Hematopoietic multipotent progenitor cell treated with erythropoietin and hydrocortisone succinate and interleukin-3 and kit ligand, for 8 days (in vitro differentiated cells): ENCODE data around the gene PAPOLA.
A peak's percentile ranks its signal among the peaks of the same experiment; 100 is the strongest.
"Not testable (repeated sequence)": the region's sequence is repeated elsewhere in the genome, so short reads cannot be mapped to it uniquely, and the experiment has no call there.

Experiments
- DNase-seq: peaks from one replicate; pipeline ENCODE4 v3.0.0-alpha.2; 2015

PAPOLA gene

DNA sequence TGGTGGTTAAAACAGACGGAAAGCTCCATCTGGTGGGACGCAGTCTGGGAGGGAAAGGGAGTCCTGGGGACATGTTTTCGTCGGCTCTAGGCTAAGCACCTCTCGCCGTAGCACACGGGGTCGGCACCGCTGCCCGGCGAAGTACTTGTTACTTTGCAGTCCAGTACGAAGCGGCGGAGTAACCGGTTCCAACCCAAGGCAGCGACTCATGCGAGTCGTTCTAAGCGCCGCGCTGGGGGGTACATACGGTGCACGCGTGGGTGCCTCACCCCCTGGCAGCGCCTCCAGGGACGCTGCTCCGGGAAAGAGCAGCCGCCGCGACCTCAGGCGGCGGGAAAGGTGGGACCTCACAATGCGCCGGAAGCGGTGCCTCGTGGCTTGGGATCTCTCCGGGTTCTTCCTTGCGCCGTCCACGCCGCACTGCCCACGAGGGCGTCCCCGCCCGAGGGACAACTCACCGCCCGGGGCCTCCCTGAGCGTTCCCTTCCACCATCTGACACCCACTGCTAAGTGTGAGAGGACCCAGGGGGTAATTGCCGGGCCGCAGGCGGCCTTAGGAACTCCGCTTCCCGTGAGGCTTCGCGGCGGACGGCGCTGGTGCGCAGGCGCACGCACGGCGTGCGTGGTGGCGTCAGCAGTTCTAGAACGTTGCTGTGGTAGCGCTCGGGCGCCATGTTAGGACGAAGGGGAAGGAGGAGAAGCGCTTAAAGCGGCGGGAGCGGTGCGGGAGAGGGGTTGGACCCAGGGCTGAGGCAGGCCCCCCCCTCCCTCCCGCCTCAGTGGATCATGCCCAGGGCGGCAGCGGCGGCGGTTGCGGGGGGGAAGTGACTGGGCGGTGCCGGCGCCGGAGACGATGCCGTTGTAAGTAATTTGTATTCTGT lies at the start of gene PAPOLA:
TSS of gene PAPOLA (plus strand) at position 643 of the 881 bp plus-strand sequence. CDS start at position 854, 211 bp downstream.
- DNase-seq, result peak; percentile 96

GRCh38 chr14:96452684-96453083 lies 49.5 kb upstream of the PAPOLA start:
- DNase-seq, result no peak

- no peak for DNase-seq
These were observed 46.6 kb upstream of the PAPOLA start for GRCh38 chr14:96455588-96455987.

- DNase-seq, result no peak
These were observed 42.3 kb upstream of the PAPOLA start for GRCh38 chr14:96459851-96460250.

- no peak for DNase-seq
These were observed 40.0 kb upstream of the PAPOLA start for GRCh38 chr14:96461950-96462798.

DNA sequence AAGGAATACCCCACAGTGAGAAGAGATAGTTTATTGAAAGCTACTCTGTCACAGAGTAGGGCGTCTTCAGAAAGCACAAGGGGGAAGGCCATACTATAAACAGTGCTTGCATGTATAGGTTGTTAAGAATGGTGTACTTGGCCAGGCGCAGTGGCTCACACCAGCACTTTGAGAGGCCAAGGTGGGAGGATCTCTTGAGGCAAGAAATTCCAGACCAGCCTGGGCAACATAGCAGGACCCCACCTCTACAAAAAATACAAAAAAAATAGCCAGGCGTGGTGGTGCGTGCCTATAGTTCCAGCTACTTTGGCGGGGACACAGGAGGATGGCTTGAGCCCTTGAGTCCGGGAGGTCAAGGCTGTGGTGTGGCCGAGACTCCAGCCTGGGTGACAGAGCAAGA lies 38.0 kb upstream of the PAPOLA start:
- DNase-seq, result no peak

DNA sequence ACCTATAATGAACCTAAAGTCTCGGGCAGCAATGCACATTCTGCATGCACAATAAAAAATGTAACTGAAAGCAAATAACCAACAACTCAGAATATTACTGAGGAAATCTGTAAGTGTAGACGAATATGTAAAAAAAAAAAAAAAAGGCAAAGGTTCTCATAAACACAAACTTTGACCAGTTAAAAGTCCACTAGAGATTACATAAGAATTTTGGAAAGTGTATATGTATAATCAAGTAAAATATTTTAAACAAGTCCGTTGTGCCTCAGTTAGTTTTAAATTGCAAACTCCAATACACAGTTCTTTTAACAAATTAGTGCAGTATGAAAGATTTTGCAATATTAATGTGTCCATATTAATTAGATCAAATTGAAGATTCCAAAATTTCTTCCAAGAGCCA lies 35.3 kb upstream of the PAPOLA start:
- DNase-seq, result no peak

DNA sequence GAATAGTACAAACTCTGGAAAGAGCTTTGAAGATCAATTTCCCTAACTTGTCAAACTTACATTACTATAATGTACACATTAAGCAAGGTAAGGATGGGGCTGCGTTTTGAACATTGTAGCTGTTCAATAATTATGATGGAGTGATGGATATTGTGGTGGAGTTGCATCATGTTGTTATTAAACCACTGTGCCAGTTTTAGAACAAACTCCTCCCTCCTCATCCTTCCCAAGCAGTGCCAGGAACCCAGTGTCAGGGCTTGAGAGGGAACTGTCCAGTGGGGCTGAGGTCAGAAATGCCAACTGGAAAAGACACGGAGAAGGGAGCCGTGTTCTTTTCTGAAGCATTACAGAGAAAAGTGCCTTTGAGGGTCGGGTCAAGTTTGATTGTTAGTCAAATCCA lies 31.9 kb upstream of the PAPOLA start:
- DNase-seq, result no peak

DNA sequence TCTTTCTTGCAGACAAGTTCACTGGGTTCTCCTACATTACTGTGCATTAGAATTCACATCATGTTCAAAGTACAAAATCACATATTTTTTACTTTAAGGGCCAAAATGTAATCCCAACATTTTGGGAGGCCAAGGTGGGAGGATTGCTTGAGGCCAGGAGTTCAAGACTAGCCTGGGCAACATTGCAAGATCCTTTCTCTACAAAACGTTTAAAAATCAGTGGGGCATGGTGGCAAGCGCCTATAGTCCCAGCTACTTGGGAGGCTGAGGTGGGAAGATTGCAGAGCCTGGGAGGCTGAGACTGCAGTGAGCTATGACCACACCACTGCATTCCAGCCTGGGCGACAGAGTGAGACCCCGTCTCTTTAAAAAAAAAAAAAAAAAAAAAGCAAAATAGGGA lies 31.2 kb upstream of the PAPOLA start:
- not testable (repeated sequence) for DNase-seq

- DNase-seq, result no peak
These were observed 24.1 kb upstream of the PAPOLA start for GRCh38 chr14:96478119-96478518.

DNA sequence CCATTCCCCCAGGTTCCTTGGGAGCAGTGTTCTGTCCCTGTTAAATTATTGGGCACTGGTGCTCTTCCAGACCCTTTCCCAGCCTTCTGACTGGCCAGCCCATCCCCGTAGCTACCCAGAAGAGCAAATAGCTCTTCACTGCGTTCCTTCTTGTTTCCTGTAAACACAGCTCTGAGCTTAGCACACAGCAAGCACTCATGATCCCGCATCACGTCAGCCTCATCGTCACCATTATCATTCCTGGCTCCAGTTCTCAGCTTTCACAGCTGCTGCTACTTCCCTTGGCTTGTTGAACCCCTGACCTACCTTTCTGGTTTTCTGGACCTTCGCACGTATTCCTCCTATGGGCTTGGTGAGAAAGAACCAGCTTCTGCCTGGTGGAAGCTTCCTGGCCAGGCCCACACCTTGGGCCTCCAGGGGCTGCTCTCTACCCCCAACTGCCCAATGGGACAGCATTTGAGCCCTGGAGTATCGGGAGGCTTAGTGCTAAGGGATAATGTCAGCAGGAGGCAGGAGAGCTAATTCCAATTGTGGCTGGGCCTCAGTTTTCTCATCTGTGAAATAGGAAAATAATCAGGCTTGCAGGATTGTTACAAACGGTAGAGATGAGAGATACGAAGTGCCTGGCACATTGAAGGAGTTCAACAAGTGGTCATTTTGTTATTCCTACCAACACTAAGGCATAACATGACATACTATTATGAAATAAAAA lies 22.6 kb upstream of the PAPOLA start:
- no peak for DNase-seq

GRCh38 chr14:96481731-96482314 lies 20.4 kb upstream of the PAPOLA start:
- no peak for DNase-seq

- no peak for DNase-seq
These were observed 19.2 kb upstream of the PAPOLA start for GRCh38 chr14:96482986-96483385.

GRCh38 chr14:96484399-96484798 lies 17.8 kb upstream of the PAPOLA start:
- no peak for DNase-seq

DNA sequence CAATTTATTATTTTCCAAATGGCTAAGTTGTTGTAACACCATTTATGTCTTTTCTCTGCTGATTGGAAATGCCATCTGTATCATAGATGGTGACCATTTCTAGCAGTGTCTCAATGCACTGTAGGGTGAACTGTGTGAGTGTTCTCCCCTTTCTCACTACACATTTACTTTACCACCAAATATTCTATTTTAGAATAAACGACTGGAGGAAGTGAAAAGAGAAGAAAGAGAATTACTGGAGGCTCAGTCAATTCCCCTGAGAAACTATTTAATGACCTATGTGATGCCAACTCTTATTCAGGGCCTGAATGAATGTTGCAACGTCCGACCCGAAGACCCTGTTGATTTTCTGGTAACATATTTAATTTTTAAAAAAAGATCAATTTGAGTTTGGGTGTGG lies 15.5 kb upstream of the PAPOLA start:
- DNase-seq, result no peak

DNA sequence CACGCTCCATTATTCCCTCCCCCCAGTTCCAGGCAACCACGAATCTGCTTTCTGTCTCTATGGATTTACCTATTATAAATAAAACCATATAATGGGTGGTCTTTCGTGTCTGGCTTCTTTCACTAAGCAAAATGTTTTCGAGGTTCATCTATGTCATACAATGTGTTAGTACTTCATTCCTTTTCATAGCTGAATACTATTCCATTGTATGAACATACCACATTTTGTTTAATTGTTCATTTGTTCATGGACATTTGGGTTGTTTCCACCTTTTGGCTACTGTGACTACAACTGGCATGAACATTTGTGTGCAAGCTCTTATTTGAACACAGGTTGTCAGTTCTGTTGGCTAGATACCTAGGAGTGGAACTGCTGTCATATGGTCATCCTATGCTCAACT lies 12.9 kb upstream of the PAPOLA start:
- no peak for DNase-seq

- no peak for DNase-seq
These were observed 9.0 kb upstream of the PAPOLA start for GRCh38 chr14:96493178-96493577.

- no peak for DNase-seq
These were observed 7.9 kb upstream of the PAPOLA start for GRCh38 chr14:96494331-96494730.

GRCh38 chr14:96497087-96497486 lies 5.1 kb upstream of the PAPOLA start:
- no peak for DNase-seq

DNA sequence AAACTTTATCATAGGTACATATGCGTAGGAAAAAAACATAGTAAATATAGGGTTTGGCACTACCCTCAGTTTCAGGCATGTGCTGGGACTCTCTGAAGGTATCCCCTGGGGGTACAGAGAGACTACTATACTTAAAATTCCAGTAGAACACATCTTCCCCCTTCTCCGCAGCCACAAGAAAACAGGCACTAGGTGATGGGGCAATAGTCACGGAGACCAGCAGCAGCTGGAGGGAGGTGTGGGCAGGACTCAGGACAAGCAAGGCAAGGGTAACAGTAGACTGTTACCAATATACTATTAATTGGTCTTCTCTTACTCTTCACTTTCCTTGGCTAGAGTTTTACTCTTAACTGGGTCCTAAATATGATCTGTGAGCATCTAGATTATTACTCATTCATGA lies 4.6 kb upstream of the PAPOLA start:
- DNase-seq, result no peak

DNA sequence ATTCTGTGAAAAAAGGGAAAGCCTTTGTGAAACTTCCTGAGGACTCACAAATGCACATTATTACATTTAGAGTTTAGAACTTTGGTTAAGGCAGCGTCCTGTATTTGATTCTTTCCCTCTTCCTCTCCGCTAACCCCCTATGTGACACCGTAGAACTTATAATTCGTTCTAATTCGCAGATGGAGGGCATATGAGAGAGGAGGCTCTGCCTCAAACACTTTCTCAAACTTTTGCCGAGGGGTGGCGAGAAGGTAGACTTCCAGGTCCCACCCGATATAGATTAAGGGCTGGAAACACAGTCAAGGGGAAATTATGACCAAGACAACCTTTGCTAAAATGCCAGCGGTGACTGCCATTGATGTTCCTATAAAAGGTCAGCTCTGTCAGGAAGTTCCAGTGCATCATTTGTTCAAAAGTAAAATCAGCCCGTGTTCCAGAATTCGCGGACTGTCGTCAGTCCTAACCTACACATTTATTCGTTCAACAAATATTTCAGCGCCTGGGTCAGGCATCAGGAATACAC lies 904 bp upstream of the PAPOLA start:
- no peak for DNase-seq

DNA sequence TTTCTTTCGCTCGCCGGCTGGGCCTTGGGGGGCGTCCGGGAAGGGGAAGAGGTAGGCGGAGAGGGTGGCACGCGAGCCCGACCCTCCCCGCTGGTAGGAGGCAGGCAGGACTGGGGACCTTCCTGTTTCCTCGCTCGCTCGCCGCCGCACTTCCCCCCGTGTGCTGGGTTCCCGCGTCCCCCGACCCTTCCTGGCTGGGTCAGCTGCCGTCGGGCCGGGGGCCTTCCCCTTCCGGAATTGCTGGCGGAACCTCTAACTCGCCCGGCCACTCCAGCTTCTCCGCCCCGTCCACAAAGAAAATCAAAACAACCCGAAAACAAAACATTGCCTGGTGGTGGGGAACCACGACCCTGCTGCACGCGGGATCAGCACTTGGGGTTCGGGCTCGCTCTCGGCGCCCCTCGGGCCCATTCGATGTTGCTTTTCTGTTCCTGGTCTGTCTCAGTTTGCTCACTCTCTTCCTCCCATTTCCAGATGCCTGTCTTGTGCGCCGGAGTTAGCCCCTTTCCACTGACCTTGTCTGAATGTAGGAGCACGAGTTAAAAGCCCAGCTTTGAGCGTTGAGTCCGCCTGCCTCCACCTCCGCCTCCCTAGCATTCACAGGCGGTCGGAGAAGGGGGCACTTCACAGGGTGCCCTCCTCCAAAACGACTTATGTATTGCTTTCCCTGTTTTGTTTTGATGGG lies 581 bp downstream of the PAPOLA start:
- DNase-seq, result peak; percentile 50
